ENCODE results near the gene OR6K3.
"Not testable (repeated sequence)": the region's sequence is repeated elsewhere in the genome, so short reads cannot be mapped to it uniquely, and the experiment has no call there.

The OR6K3 gene

GRCh38 chr1:158688343-158688742 lies 32.2 kb downstream of the OR6K3 start:
- not testable (repeated sequence) for DNase-seq (ENCODE audit: extremely low read depth in 1 of 2, low read depth in 1 of 2)

DNA sequence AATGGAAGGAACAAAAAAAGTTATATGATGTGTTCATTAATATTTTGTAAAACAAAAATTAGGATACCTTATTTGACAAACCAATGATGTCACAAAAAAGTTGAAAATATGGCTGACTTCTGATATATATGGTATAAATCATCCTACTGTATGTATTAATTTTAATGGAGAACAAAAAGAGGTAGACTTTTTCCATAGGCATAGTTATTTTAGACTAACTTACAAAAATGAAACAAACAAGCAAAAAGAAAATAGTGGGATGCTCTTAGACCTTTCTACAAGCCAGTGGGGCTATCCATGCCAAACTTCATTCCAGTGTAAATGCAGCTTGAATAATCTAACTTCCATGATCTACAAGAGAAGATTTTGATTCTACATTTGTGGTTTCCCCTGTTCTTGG lies 33.5 kb downstream of the OR6K3 start:
- no peak for DNase-seq (ENCODE audit: extremely low read depth in 1 of 2, low read depth in 1 of 2)

GRCh38 chr1:158686111-158687009 lies 34.2 kb downstream of the OR6K3 start, which contains the start of gene SPTA1:
Gene SPTA1, minus strand, starts transcription at chr1:158686715. Its CDS starts 198 bp downstream, at chr1:158686517.
- DNase-seq (ENCODE audit: extremely low read depth in 1 of 2, low read depth in 1 of 2): no peak

- no peak for DNase-seq (ENCODE audit: extremely low read depth in 1 of 2, low read depth in 1 of 2)
Measured at GRCh38 chr1:158685085-158685484, 35.4 kb downstream of the OR6K3 start.

GRCh38 chr1:158681606-158682005 lies 38.9 kb downstream of the OR6K3 start:
- no peak for DNase-seq (ENCODE audit: extremely low read depth in 1 of 2, low read depth in 1 of 2)

DNA sequence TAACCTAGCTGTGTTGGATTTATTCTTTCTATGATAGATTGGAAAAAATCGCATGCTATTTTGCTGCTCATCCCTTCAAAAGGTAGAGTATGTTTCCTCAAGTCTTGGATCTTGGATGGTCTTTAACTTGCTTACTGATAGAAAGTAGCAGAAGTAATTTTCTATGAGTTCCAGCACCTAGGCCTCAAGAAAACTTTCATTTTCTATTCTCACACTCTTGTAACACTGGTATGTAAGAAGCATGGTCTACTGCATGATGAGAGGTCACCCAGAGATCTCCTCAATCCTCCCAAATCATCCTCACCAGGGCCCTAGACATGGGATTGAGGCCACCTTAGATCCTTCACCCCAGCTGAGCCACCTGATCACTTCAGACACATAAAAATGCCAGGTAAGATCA lies 41.2 kb downstream of the OR6K3 start:
- no peak for DNase-seq (ENCODE audit: extremely low read depth in 1 of 2, low read depth in 1 of 2)

- DNase-seq (ENCODE audit: extremely low read depth in 1 of 2, low read depth in 1 of 2): no peak
Measured at GRCh38 chr1:158675563-158676323, 44.8 kb downstream of the OR6K3 start.

DNA sequence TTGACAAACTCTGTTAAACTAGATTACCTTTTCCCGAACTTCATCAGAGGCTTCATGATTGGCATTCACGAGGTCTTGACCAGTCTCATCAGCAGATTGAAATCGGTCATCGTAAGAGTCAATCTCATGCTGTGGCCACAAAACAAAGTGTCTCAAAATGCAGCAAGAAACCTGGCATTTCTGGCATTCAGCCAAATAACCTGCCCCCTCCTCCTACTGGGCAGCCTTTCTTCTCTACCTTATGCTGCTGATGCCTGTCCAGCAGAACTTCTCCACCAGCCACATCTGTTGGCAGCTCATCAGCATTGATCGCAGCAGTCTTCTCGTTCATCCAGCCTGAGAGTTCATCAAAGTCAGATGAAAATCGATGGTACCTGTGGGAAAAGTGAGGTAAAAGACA lies 46.2 kb downstream of the OR6K3 start:
- DNase-seq (ENCODE audit: extremely low read depth in 1 of 2, low read depth in 1 of 2): no peak
